Suprapubic skin (tissue), 4 donors: ENCODE results near the gene PCBD1. TPM values are rescaled to one million over a fixed set of nuclear protein-coding genes. Genes with fewer than 3 reads are reported as not detected.

Experiments
- DNase-seq, 2 donors: peaks; one replicate each; pipeline ENCODE4 v3.0.0-alpha.2; 2019; ENCODE audit warnings: low spot score in 2 of 2
- H3K27ac ChIP-seq: fragments of 200-600 bp; sonication (generic); one replicate; pipeline ENCODE4 v1.5.1; 2019
- H3K27me3 ChIP-seq: fragments of 200-600 bp; sonication (generic); one replicate; pipeline ENCODE4 v1.5.1; 2019
- H3K36me3 ChIP-seq: fragments of 200-600 bp; sonication (generic); one replicate; pipeline ENCODE4 v1.5.1; 2019
- H3K4me1 ChIP-seq: fragments of 200-600 bp; sonication (generic); one replicate; pipeline ENCODE4 v1.5.1; 2019
- H3K4me3 ChIP-seq: fragments of 200-600 bp; sonication (generic); one replicate; pipeline ENCODE4 v1.5.1; 2019; ENCODE audit warnings: mild to moderate bottlenecking
- H3K9me3 ChIP-seq: fragments of 200-600 bp; sonication (generic); one replicate; pipeline ENCODE4 v1.5.1; 2019
- EP300 ChIP-seq: sonication (generic); formaldehyde crosslinking; IDR thresholded peaks from one replicate; pipeline ENCODE4 v1.6.1; 2017; ENCODE audit warnings: antibody characterized with exemption
- POLR2A ChIP-seq, 2 donors: fragments of 450-650 bp; IDR thresholded peaks; one replicate each; pipeline ENCODE4 v1.6.1; 2017; ENCODE audit warnings: antibody characterized with exemption in 2 of 2, mild to moderate bottlenecking in 2 of 2, moderate library complexity in 2 of 2
- POLR2AphosphoS5 ChIP-seq, 3 donors: sonication (generic); formaldehyde crosslinking; IDR thresholded peaks; one replicate each; pipeline ENCODE4 v1.6.1; 2017; ENCODE audit warnings: antibody characterized with exemption in 3 of 3
- WGBS: methylation state at CpG from one replicate; pipeline ENCODE4 v1.1.5; 2018; 5-methylcytosine and 5-hydroxymethylcytosine counted together
- total RNA-seq, 4 donors: library from RNA; depleted of rRNA; stranded (reverse); fragments of >200 nt; gene quantifications; one replicate each; pipeline ENCODE4 v1.1.0, GENCODE V29; 2016
- TF ChIP-seq, protein P1 (sequence below), 2 donors: fragments of 200-600 bp in 1 of 2; fragments of 450-650 bp in 1 of 2; sonication (generic) in 1 of 2; IDR thresholded peaks; one replicate each; pipeline ENCODE4 v1.5.1; 2016 to 2019; ENCODE audit warnings: antibody characterized with exemption in 2 of 2, mild to moderate bottlenecking in 1 of 2, moderate library complexity in 1 of 2

PCBD1 gene
- total RNA-seq, 4 donors from 2014 or later, result 24.2 to 47.0 (median 35.2) TPM

DNA sequence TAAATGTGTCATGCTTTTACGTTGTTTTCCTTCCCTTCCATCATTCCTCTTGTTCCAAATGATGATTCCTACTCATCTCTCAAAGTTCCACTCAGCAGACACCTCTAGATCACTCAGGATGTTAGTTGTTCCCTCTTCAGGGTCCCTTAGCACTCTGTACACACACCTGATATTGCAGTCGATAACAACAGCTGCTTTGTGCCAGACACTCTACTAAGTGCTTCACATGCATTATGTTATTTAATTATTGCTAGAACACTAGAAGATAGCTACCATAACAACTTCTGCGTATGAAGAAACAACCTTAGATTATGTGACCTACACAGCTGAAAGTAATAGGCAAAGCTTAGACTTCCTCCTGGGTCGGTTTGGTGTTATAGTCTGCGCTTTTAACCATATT is 29.6 kb downstream of the PCBD1 start:
- no peak for TF ChIP-seq POLR2A (IDR thresholded peaks at IDR 0.05)
- TF ChIP-seq, protein P1, sequence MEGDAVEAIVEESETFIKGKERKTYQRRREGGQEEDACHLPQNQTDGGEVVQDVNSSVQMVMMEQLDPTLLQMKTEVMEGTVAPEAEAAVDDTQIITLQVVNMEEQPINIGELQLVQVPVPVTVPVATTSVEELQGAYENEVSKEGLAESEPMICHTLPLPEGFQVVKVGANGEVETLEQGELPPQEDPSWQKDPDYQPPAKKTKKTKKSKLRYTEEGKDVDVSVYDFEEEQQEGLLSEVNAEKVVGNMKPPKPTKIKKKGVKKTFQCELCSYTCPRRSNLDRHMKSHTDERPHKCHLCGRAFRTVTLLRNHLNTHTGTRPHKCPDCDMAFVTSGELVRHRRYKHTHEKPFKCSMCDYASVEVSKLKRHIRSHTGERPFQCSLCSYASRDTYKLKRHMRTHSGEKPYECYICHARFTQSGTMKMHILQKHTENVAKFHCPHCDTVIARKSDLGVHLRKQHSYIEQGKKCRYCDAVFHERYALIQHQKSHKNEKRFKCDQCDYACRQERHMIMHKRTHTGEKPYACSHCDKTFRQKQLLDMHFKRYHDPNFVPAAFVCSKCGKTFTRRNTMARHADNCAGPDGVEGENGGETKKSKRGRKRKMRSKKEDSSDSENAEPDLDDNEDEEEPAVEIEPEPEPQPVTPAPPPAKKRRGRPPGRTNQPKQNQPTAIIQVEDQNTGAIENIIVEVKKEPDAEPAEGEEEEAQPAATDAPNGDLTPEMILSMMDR (IDR thresholded peaks at IDR 0.05), result no peak
- TF ChIP-seq EP300, result no peak
- no peak for TF ChIP-seq POLR2AphosphoS5 (IDR thresholded peaks at IDR 0.05)
- peaks cover 86% of the 10 kb centered on the region for H3K36me3 ChIP-seq

GRCh38 chr10:70856454-70856853 is 31.9 kb downstream of the PCBD1 start:
- Histone ChIP-seq H3K4me1 (peaks cover 11% of the 10 kb centered on the region), H3K4me3 (no peak overlapping the region), H3K27me3 (no peaks in the 10 kb centered on the region), H3K27ac (no peak overlapping the region), H3K9me3 (no peaks in the 10 kb centered on the region), H3K36me3 (peaks cover 74% of the 10 kb centered on the region)
- TF ChIP-seq EP300 (no peak), POLR2A (IDR thresholded peaks at IDR 0.05) (no peak), POLR2AphosphoS5 (IDR thresholded peaks at IDR 0.05) (no peak)
- TF ChIP-seq, protein P1 (IDR thresholded peaks at IDR 0.05), result no peak
- 72% methylated on average over 2 of the region's 2 CpGs for WGBS
- DNase-seq, result no peak

More for the DNA sequence above, 29.6 kb downstream of the PCBD1 start:
- H3K27me3 ChIP-seq, result no peaks in the 10 kb centered on the region
- H3K27ac ChIP-seq, result no peak overlapping the region
- WGBS, result 90% methylated on average over 5 of the region's 5 CpGs
- H3K9me3 ChIP-seq, result no peaks in the 10 kb centered on the region
- H3K4me3 ChIP-seq, result no peak overlapping the region
- H3K4me1 ChIP-seq, result no peaks in the 10 kb centered on the region
- DNase-seq, result no peak

GRCh38 chr10:70853457-70853856 is 34.9 kb downstream of the PCBD1 start:
- WGBS, result 75% methylated on average over 1 of the region's 1 CpG
- Histone ChIP-seq H3K27ac (no peak overlapping the region), H3K4me3 (no peak overlapping the region), H3K27me3 (no peaks in the 10 kb centered on the region), H3K36me3 (peaks cover 49% of the 10 kb centered on the region), H3K9me3 (no peaks in the 10 kb centered on the region), H3K4me1 (peaks cover 11% of the 10 kb centered on the region)
- DNase-seq, result no peak
- TF ChIP-seq POLR2AphosphoS5 (IDR thresholded peaks at IDR 0.05), result no peak
- no peak for TF ChIP-seq EP300
- no peak for TF ChIP-seq POLR2A (IDR thresholded peaks at IDR 0.05)
- TF ChIP-seq, protein P1 (IDR thresholded peaks at IDR 0.05), result no peak

GRCh38 chr10:70853038-70853437 is 35.3 kb downstream of the PCBD1 start:
- 55% methylated on average over 4 of the region's 4 CpGs for WGBS
- Histone ChIP-seq H3K4me1 (peaks cover 11% of the 10 kb centered on the region), H3K27me3 (no peaks in the 10 kb centered on the region), H3K9me3 (no peaks in the 10 kb centered on the region), H3K4me3 (no peak overlapping the region), H3K27ac (no peak overlapping the region), H3K36me3 (peaks cover 45% of the 10 kb centered on the region)
- no peak for TF ChIP-seq POLR2AphosphoS5 (IDR thresholded peaks at IDR 0.05)
- TF ChIP-seq POLR2A (IDR thresholded peaks at IDR 0.05), result no peak
- no peak for DNase-seq

- TF ChIP-seq POLR2A (IDR thresholded peaks at IDR 0.05), result no peak
- no peak for TF ChIP-seq POLR2AphosphoS5 (IDR thresholded peaks at IDR 0.05)
- TF ChIP-seq, protein P1 (IDR thresholded peaks at IDR 0.05), result no peak
- no peak for TF ChIP-seq EP300
- 73% methylated on average over 5 of the region's 5 CpGs for WGBS
- H3K4me1 ChIP-seq, result peaks cover 11% of the 10 kb centered on the region
Observed at GRCh38 chr10:70851597-70852475, 36.5 kb downstream of the PCBD1 start.

More at GRCh38 chr10:70851597-70852475, 36.5 kb downstream of the PCBD1 start:
- no peak overlapping the region for H3K27ac ChIP-seq
- no peak overlapping the region for H3K4me3 ChIP-seq
- H3K9me3 ChIP-seq, result no peaks in the 10 kb centered on the region
- no peaks in the 10 kb centered on the region for H3K27me3 ChIP-seq
- DNase-seq, result no peak
- H3K36me3 ChIP-seq, result peaks cover 36% of the 10 kb centered on the region
